IPS-18c (cell line): ENCODE measurements around the gene SLCO1B3.
"Not testable (repeated sequence)": the region's sequence is repeated elsewhere in the genome, so short reads cannot be mapped to it uniquely, and the experiment has no call there.

Experiments used
- H3K4me3 ChIP-seq: 2 replicates; pipeline ENCODE4 v1.7.0; 2013; ENCODE audit warnings: low read depth, mild to moderate bottlenecking, low read length, moderate library complexity; ENCODE audit not compliant: insufficient read depth
- H3K9me3 ChIP-seq: one replicate; pipeline ENCODE4 v1.6.1; 2013; ENCODE audit warnings: mild to moderate bottlenecking, low read length, moderate library complexity; ENCODE audit not compliant: control insufficient read depth, insufficient read depth

Gene SLCO1B3

GRCh38 chr12:20810487-20810886 is at the start of gene SLCO1B3:
Gene SLCO1B3, plus strand, starts transcription at chr12:20810705. Its CDS starts 5,034 bp downstream, at chr12:20815739.
- no peaks in the 10 kb centered on the region for H3K9me3 ChIP-seq
- H3K4me3 ChIP-seq, result no peak within 1 kb of the TSS

- Histone ChIP-seq H3K9me3 (no peaks in the 10 kb centered on the region), H3K4me3 (no peak overlapping the region)
These were observed 33.1 kb upstream of the SLCO1B3 start for GRCh38 chr12:20777420-20777819.

- H3K9me3 ChIP-seq, result no peaks in the 10 kb centered on the region
- no peak overlapping the region for H3K4me3 ChIP-seq
These were observed 31.5 kb upstream of the SLCO1B3 start for GRCh38 chr12:20778969-20779368.

GRCh38 chr12:20779971-20780370 is 30.5 kb upstream of the SLCO1B3 start:
- H3K9me3 ChIP-seq, H3K4me3 ChIP-seq: not testable (repeated sequence)

GRCh38 chr12:20783796-20784357 is 26.6 kb upstream of the SLCO1B3 start:
- H3K4me3 ChIP-seq, H3K9me3 ChIP-seq: not testable (repeated sequence)

- H3K9me3 ChIP-seq, result no peaks in the 10 kb centered on the region
These were observed 17.5 kb upstream of the SLCO1B3 start for GRCh38 chr12:20792971-20793370.

GRCh38 chr12:20798554-20798953 is 12.0 kb upstream of the SLCO1B3 start:
- Histone ChIP-seq H3K4me3 (no peak overlapping the region), H3K9me3 (no peaks in the 10 kb centered on the region)

More at GRCh38 chr12:20792971-20793370, 17.5 kb upstream of the SLCO1B3 start:
- no peak overlapping the region for H3K4me3 ChIP-seq

- no peaks in the 10 kb centered on the region for H3K9me3 ChIP-seq
These were observed 10.3 kb upstream of the SLCO1B3 start for GRCh38 chr12:20800160-20800559.

GRCh38 chr12:20801035-20801434 is 9.5 kb upstream of the SLCO1B3 start:
- no peak overlapping the region for H3K4me3 ChIP-seq
- no peaks in the 10 kb centered on the region for H3K9me3 ChIP-seq

More at GRCh38 chr12:20800160-20800559, 10.3 kb upstream of the SLCO1B3 start:
- H3K4me3 ChIP-seq, result no peak overlapping the region

- Histone ChIP-seq H3K9me3 (no peaks in the 10 kb centered on the region), H3K4me3 (no peak overlapping the region)
These were observed 4.6 kb upstream of the SLCO1B3 start for GRCh38 chr12:20805921-20806320.

- Histone ChIP-seq H3K9me3 (no peaks in the 10 kb centered on the region), H3K4me3 (no peak overlapping the region)
These were observed 3.1 kb upstream of the SLCO1B3 start for GRCh38 chr12:20807192-20808080.

- H3K4me3 ChIP-seq, result no peak overlapping the region
- no peaks in the 10 kb centered on the region for H3K9me3 ChIP-seq
These were observed 2.0 kb upstream of the SLCO1B3 start for GRCh38 chr12:20808521-20808920.

- H3K4me3 ChIP-seq, result no peak overlapping the region
- no peaks in the 10 kb centered on the region for H3K9me3 ChIP-seq
These were observed 5.1 kb downstream of the SLCO1B3 start for GRCh38 chr12:20815574-20815973.

GRCh38 chr12:20822415-20822814 is 11.9 kb downstream of the SLCO1B3 start:
- Histone ChIP-seq H3K4me3 (no peak overlapping the region), H3K9me3 (no peaks in the 10 kb centered on the region)

GRCh38 chr12:20822925-20823324 is 12.4 kb downstream of the SLCO1B3 start:
- Histone ChIP-seq H3K4me3 (no peak overlapping the region), H3K9me3 (no peaks in the 10 kb centered on the region)

GRCh38 chr12:20829919-20830318 is 19.4 kb downstream of the SLCO1B3 start:
- no peak overlapping the region for H3K4me3 ChIP-seq
- H3K9me3 ChIP-seq, result no peaks in the 10 kb centered on the region

GRCh38 chr12:20830456-20830855 is 20.0 kb downstream of the SLCO1B3 start:
- Histone ChIP-seq H3K4me3 (no peak overlapping the region), H3K9me3 (no peaks in the 10 kb centered on the region)

GRCh38 chr12:20832911-20833310 is 22.4 kb downstream of the SLCO1B3 start:
- no peak overlapping the region for H3K4me3 ChIP-seq
- no peaks in the 10 kb centered on the region for H3K9me3 ChIP-seq
